Aorta (tissue), 5 donors: ENCODE results near the gene ZMIZ1. TPM values are rescaled to one million over a fixed set of nuclear protein-coding genes. Genes with fewer than 3 reads are reported as not detected.
A peak's percentile ranks its signal among the peaks of the same experiment; 100 is the strongest.

Experiments
- ATAC-seq: fragments of 200-7000 bp; cut with Tn5 transposase; one replicate; pipeline ENCODE4 v1.9.1; 2022; ENCODE audit warnings: moderate library complexity; ENCODE audit not compliant: low FRiP score
- DNase-seq, 2 donors: peaks; one replicate each; pipeline ENCODE4 v3.0.0-alpha.2; 2020
- H3K27ac ChIP-seq, 2 donors: one replicate each; pipeline ENCODE4 v1.5.1; 2013; ENCODE audit warnings: low read length in 2 of 2, mild to moderate bottlenecking in 2 of 2, moderate library complexity in 2 of 2, control low read depth in 1 of 2, inconsistent platforms in 1 of 2, low read depth in 1 of 2
- H3K27me3 ChIP-seq, 2 donors: one replicate each; pipeline ENCODE4 v1.6.1; 2013; ENCODE audit warnings: control low read depth in 1 of 2, low read length in 1 of 2, mild to moderate bottlenecking in 1 of 2, moderate library complexity in 1 of 2; ENCODE audit not compliant: insufficient read depth in 2 of 2, control insufficient read depth in 1 of 2
- H3K36me3 ChIP-seq, 2 donors: one replicate each; pipeline ENCODE4 v1.6.1; 2013; ENCODE audit warnings: control low read depth in 1 of 2, low read length in 1 of 2, mild to moderate bottlenecking in 1 of 2; ENCODE audit not compliant: insufficient read depth in 2 of 2, control insufficient read depth in 1 of 2
- H3K4me1 ChIP-seq, 2 donors: one replicate each; pipeline ENCODE4 v1.6.1; 2013; ENCODE audit warnings: low read length in 2 of 2, control low read depth in 1 of 2, mild to moderate bottlenecking in 1 of 2, moderate library complexity in 1 of 2; ENCODE audit not compliant: insufficient read depth in 2 of 2, control insufficient read depth in 1 of 2
- H3K4me3 ChIP-seq, 2 donors: one replicate each; pipeline ENCODE4 v1.5.1; 2013; ENCODE audit warnings: low read length in 2 of 2, control low read depth in 1 of 2, mild to moderate bottlenecking in 1 of 2
- H3K9me3 ChIP-seq: one replicate; pipeline ENCODE4 v1.6.1; 2013; ENCODE audit warnings: mild to moderate bottlenecking, low read length; ENCODE audit not compliant: control insufficient read depth
- WGBS, 2 donors: extraction: QIAGEN DNeasy Blood & Tissue Kit; methylation state at CpG; one replicate each; pipeline ENCODE4 v1.1.7; 2013; 5-methylcytosine and 5-hydroxymethylcytosine counted together
- intact Hi-C, 2 donors: fragments of 100-400 bp; cut with DNase I; formaldehyde crosslinking; loops; one replicate each; pipeline versions ENCODE4 v1.14.2 to v1.15.0; 2022
- polyA plus RNA-seq, 2 donors: library from polyadenylated mRNA; stranded (reverse); fragments of 200-250 nt; gene quantifications; one replicate each; pipeline ENCODE4 v1.2.3, GENCODE V29; 2013
- total RNA-seq, 2 donors: library from RNA; stranded (reverse); fragmentation: NEBNext Ultra II Directional; extraction: Animal tissue kit (Norgen Biotek cat#: 25700); gene quantifications; one replicate each; pipeline ENCODE4 v1.2.1, GENCODE V29; 2021
- donor health status: healthy with polysubstance abuse.
- donor health status: Bipolar disorder and iron deficiency.
- donor health status: DM: no; HTN: no; CAD: no.
- donor health status: DM: no; HTN: no; CAD: no.
- donor health status: DM: yes; HTN: yes; CAD: no.

The ZMIZ1 gene
- total and polyA plus RNA-seq, 4 donors = 7.8 to 84.1 (median 28.2) TPM

DNA sequence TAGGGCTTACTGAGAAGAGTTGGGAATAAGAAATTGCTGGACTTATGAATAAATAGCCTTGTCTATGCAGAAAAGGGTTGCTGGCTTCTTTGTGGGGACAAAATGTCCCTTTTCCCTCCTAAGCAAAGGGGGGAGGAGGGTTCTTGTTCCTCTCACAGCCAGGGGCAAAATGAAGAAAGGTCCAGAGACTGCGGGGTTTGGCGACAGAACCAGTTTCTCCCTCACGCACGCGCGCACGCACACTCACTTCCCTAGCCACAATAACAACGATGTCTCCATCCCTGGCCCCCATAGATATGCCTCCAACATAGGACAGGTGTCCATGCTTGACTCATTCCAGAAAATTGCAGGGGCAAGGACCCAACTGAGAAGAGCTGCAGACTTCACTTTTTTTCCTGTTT, 3.3 kb downstream of the ZMIZ1 start:
- H3K27me3 ChIP-seq = no peaks in the 10 kb centered on the region
- peak overlapping the region in 1 of 2 donors; percentile 68 for H3K27ac ChIP-seq
- intact Hi-C loops = loop anchor here (5.0 kb wide), 2 partner anchors 80 to 105 kb away; no protein-coding TSS in a partner anchor
- H3K4me1 ChIP-seq = peaks cover 0 to 2% of the 10 kb centered on the region in 2 donors
- WGBS, 2 donors = 82 to 83% methylated on average over 8 of the region's 8 CpGs
- no peaks in the 10 kb centered on the region for H3K9me3 ChIP-seq
- H3K36me3 ChIP-seq = no peaks in the 10 kb centered on the region
- DNase-seq (no peak), ATAC-seq (no peak)
- H3K4me3 ChIP-seq = no peak overlapping the region

DNA sequence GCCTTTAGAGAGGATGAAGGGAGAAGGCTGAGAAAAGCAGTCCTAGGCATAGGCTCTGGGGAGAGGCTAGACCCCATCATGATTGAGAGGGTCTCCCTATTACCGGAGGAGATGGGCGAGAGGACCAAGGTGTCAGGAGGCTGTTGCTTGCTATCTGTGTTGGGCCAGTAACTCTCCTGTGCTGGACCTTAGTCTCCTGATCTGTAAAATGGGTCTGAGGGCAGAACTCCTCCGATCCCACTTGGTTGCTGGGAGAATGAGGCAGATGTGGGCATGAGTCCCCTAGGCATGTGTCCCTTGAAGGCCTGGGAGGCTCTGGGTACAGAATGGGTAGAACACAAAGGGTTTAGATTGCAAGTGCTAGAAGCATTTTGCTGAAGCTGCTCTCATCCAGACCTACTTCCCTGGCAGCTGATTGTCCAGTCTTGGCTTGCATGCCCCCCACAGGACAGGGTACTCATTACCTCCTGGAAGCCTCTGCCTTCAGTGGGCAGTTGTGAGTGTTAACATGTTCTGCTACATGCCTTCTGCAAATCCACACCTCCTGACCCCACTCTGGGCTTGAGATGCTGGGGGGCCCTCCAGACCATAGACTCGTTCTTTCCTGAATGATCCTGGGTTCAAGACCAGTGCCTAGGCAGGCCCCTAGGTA, 4.4 kb downstream of the ZMIZ1 start:
- H3K27ac ChIP-seq = no peak overlapping the region
- no peaks in the 10 kb centered on the region for H3K9me3 ChIP-seq
- intact Hi-C loops = loop anchor here (1.0 to 5.0 kb wide), 3 partner anchors 79 to 122 kb away; no protein-coding TSS in a partner anchor
- H3K27me3 ChIP-seq = no peaks in the 10 kb centered on the region
- H3K36me3 ChIP-seq = no peaks in the 10 kb centered on the region
- WGBS, 2 donors = 93 to 97% methylated on average over 4 of the region's 4 CpGs
- DNase-seq (no peak), ATAC-seq (no peak)
- no peak overlapping the region for H3K4me3 ChIP-seq
- peaks cover 0 to 2% of the 10 kb centered on the region in 2 donors for H3K4me1 ChIP-seq

DNA sequence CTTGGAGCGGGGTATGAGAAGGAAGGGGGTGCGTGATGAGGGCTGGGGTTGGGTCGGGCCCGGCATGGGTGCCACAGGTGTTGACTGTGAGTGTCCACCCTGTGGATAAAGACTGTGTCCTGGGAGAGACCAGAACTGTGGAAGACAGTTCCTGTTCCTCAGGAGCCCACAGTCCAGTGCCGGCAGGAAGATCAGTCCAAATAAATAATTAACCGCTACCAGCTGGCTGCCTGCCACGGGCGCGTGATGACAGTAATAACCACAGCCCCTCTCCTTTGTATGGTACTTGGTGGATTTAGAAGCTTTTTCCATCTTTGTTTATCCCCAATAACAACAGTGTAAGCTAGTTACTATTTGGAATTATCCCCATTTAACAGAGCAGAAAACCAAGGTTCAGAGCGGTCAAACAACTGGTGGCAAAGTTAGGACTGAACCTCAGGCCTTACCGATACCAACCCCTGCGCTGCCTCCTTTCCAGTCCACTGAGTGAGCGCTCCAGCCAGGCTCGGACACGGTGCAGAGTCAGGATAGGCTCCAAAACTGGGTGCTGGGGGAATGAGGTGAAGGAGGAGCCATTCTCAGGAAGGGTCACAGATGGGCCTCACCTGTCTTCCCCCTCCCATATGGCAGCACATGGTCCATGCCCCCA, 5.1 kb downstream of the ZMIZ1 start:
- H3K4me1 ChIP-seq = peaks cover 0 to 2% of the 10 kb centered on the region in 2 donors
- H3K9me3 ChIP-seq = no peaks in the 10 kb centered on the region
- ATAC-seq (no peak), DNase-seq (peak in 1 of 2 donors; percentile 70)
- intact Hi-C loops = loop anchor here (1.0 to 5.0 kb wide), 3 partner anchors 78 to 121 kb away; no protein-coding TSS in a partner anchor
- no peaks in the 10 kb centered on the region for H3K27me3 ChIP-seq
- 82 to 88% methylated on average over 15 of the region's 15 CpGs for WGBS, 2 donors
- H3K27ac ChIP-seq = no peak overlapping the region
- no peak overlapping the region for H3K4me3 ChIP-seq
- H3K36me3 ChIP-seq = no peaks in the 10 kb centered on the region

DNA sequence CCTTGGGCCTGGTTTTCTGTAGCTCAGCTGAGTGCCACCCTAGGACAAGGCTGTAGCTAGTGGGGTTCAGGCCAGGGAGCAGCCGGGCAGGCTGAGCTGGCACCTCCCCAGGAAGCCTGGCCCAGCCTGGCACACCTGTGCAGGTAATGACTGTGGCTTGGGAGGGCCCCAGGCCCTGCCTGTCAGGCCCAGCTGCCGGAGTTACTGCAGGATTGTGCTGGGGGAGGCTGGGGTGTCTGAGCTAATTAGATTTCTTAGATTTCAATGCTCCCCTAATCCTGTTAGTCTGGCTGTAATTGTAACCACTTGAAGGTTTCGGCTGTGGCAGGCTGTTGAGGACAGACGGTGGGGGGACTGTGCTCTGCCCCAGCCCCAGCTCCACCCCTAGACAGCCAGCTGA, 6.0 kb downstream of the ZMIZ1 start:
- WGBS, 2 donors = 67 to 84% methylated on average over 4 of the region's 4 CpGs
- peaks cover 0 to 2% of the 10 kb centered on the region in 2 donors for H3K4me1 ChIP-seq
- ATAC-seq = no peak
- no peak overlapping the region for H3K27ac ChIP-seq
- no peaks in the 10 kb centered on the region for H3K36me3 ChIP-seq
- intact Hi-C loops = loop anchor here (5.0 kb wide), 2 partner anchors 78 to 103 kb away; no protein-coding TSS in a partner anchor
- H3K9me3 ChIP-seq = no peaks in the 10 kb centered on the region
- H3K27me3 ChIP-seq = no peaks in the 10 kb centered on the region
- H3K4me3 ChIP-seq = no peak overlapping the region
- no peak for DNase-seq

DNA sequence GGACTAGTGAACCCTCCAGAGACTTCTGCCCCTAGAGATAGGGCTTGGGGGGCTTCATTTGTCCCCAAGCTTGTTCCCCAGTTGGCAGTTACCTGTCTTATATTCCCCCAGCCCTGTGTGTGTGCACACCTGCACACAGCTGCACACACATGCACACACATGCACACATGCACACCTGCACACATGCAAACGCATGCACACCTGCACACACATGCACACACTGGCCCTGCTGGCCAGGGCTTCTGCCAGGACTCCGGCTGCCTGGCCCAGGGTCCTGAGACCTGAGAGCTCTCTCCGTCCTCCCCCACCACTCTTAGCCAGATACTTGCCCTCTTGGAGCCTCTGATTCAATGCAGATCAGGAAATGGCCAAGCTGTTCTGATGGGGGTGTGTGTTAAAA, 6.7 kb downstream of the ZMIZ1 start:
- H3K36me3 ChIP-seq = no peaks in the 10 kb centered on the region
- ATAC-seq = no peak
- H3K27ac ChIP-seq = no peak overlapping the region
- H3K27me3 ChIP-seq = no peaks in the 10 kb centered on the region
- H3K9me3 ChIP-seq = no peaks in the 10 kb centered on the region
- H3K4me3 ChIP-seq = no peak overlapping the region
- 83 to 91% methylated on average over 3 of the region's 3 CpGs for WGBS, 2 donors
- H3K4me1 ChIP-seq = peaks cover 0 to 2% of the 10 kb centered on the region in 2 donors
- intact Hi-C loops = no loop called here
- DNase-seq = no peak

DNA sequence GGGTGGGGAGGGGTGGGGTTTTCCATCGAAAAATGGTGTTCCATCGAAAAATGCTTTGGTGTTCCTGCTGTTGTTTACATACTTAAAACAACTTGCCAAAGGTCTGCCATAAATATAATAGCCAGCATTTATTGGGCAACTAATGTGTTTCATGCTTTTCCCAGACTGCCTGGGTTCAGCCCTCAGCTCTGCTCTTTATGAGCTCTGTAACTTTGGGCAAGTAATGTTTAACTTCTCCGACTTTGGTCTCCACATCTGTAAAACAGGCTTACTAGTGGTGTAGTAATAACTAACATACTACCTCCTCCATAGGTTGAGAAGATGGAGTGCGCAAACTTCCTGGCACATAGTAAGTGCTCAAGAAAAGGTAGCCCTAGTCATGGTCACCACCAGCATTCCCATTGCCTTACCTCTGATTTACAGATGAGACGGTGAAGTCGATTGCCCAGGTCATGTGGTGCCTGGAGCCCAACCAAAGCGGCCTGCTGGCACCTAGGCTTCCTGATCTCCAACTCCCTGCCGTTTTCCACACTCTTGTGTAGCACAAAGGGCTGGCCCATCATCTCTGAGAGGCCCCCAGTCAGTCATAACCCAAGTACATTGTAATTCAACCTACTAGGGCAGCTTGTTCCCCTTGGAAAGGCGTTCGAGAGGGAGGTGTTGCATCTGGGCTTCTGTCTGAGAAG, 8.9 kb downstream of the ZMIZ1 start:
- intact Hi-C loops = no loop called here

DNA sequence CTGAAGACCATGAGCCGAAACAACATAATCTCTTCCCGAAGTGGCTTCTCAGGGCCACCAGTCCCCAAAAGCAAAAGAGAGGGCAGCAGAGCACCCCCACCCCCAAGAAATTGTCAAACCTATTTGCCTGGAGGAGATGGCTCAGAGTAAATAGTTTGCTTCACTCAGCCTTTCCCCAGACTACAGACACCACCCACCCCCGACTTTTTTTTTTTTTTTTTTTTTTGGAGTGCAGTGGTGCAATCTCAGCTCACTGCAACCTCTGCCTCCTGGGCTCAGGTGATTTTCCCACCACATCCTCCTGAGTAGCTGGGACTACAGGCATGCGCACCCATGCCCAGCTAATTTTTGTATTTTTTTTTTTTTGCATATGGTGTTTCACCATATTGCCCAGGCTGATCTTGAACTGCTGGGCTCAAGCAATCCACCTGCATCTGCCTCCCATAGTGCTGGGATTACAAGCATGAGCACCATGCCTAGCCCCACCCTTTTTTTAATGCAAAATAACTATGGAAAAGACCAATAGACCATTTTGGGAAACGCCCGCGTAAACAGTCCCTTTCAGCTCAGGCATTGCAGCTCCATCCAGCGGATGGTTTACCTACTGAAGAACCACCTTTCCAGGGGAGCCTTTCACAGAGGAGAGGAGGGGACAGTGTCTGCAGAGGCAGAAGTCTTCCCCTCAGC, 9.7 kb downstream of the ZMIZ1 start:
- H3K27ac ChIP-seq = no peak overlapping the region
- H3K27me3 ChIP-seq = no peaks in the 10 kb centered on the region
- H3K4me1 ChIP-seq = no peaks in the 10 kb centered on the region
- H3K9me3 ChIP-seq = no peaks in the 10 kb centered on the region
- DNase-seq (no peak), ATAC-seq (no peak)
- intact Hi-C loops = no loop called here
- H3K36me3 ChIP-seq = no peaks in the 10 kb centered on the region
- 90 to 95% methylated on average over 8 of the region's 8 CpGs for WGBS, 2 donors
- no peak overlapping the region for H3K4me3 ChIP-seq

More for the DNA sequence above, 8.9 kb downstream of the ZMIZ1 start:
- ATAC-seq (no peak), DNase-seq (no peak)
- H3K27me3 ChIP-seq = no peaks in the 10 kb centered on the region
- H3K9me3 ChIP-seq = no peaks in the 10 kb centered on the region
- 91% methylated on average over 10 of the region's 10 CpGs for WGBS, 2 donors
- no peak overlapping the region for H3K4me3 ChIP-seq
- no peak overlapping the region for H3K27ac ChIP-seq
- no peaks in the 10 kb centered on the region for H3K4me1 ChIP-seq
- no peaks in the 10 kb centered on the region for H3K36me3 ChIP-seq

DNA sequence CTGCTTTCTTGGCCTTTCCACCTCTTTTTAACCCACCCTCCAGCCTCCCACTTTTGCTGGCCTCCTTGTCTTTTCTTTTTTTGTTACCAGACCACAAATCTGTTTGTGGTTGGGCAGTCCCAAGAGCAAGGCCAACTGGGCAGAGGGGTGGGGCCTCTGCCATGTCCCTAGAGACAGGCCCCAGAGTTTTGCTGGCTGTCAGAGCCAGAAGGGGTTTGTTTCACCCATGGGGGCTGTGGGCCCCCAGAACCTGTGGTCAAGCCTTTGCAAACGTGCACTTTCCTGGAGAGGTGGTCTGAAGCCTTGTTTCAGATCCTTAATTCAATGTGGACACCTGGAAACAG, 10.3 kb downstream of the ZMIZ1 start:
- Histone ChIP-seq H3K4me3 (no peak overlapping the region), H3K27ac (no peak overlapping the region), H3K9me3 (no peaks in the 10 kb centered on the region), H3K4me1 (no peaks in the 10 kb centered on the region), H3K27me3 (no peaks in the 10 kb centered on the region), H3K36me3 (no peaks in the 10 kb centered on the region)
- no peak for DNase-seq
- no peak for ATAC-seq
- intact Hi-C loops = no loop called here
- 96 to 100% methylated on average over 1 of the region's 1 CpG for WGBS, 2 donors
